Pulmonary artery endothelial cell (primary cell): ENCODE measurements around the gene CADM1. TPM values are rescaled to one million over a fixed set of nuclear protein-coding genes. Genes with fewer than 3 reads are reported as not detected.

Source experiments
- DNase-seq: peaks from one replicate; pipeline ENCODE4 v3.0.0-alpha.2; 2011; ENCODE audit warnings: low read depth, low spot score
- total RNA-seq: library from RNA; depleted of rRNA; stranded (reverse); fragments of >200 nt; gene quantifications from 2 replicates; pipeline ENCODE4 v1.2.3, GENCODE V29; 2014

CADM1 gene
- total RNA-seq, 1 donor from 2014 or later, result 2.8 TPM

- no peak for DNase-seq
These were observed 315.9 kb downstream of the CADM1 start for GRCh38 chr11:115188188-115188897.

- DNase-seq, result no peak
These were observed 318.3 kb downstream of the CADM1 start for GRCh38 chr11:115185931-115186330.

- DNase-seq, result no peak
These were observed 318.7 kb downstream of the CADM1 start for GRCh38 chr11:115185507-115185906.

- DNase-seq, result no peak
These were observed 319.3 kb downstream of the CADM1 start for GRCh38 chr11:115184901-115185300.

- no peak for DNase-seq
These were observed 320.4 kb downstream of the CADM1 start for GRCh38 chr11:115183830-115184229.

- DNase-seq, result no peak
These were observed 321.1 kb downstream of the CADM1 start for GRCh38 chr11:115183136-115183535.

- no peak for DNase-seq
These were observed 321.8 kb downstream of the CADM1 start for GRCh38 chr11:115182282-115182955.

- no peak for DNase-seq
These were observed 322.7 kb downstream of the CADM1 start for GRCh38 chr11:115181538-115181937.

GRCh38 chr11:115180272-115180671, 323.9 kb downstream of the CADM1 start:
- DNase-seq, result no peak

GRCh38 chr11:115179636-115180035, 324.6 kb downstream of the CADM1 start:
- DNase-seq, result no peak

- no peak for DNase-seq
These were observed 325.5 kb downstream of the CADM1 start for GRCh38 chr11:115178705-115179104.

GRCh38 chr11:115173136-115173535, 331.1 kb downstream of the CADM1 start:
- DNase-seq, result no peak

GRCh38 chr11:115170133-115170815, 333.9 kb downstream of the CADM1 start:
- DNase-seq, result no peak

- no peak for DNase-seq
These were observed 335.0 kb downstream of the CADM1 start for GRCh38 chr11:115169251-115169650.

GRCh38 chr11:115168686-115169085, 335.5 kb downstream of the CADM1 start:
- no peak for DNase-seq

GRCh38 chr11:115168229-115168671, 336.0 kb downstream of the CADM1 start:
- DNase-seq, result no peak

GRCh38 chr11:115167456-115167855, 336.8 kb downstream of the CADM1 start:
- no peak for DNase-seq

GRCh38 chr11:115166820-115167219, 337.4 kb downstream of the CADM1 start:
- DNase-seq, result no peak

- DNase-seq, result no peak
These were observed 339.4 kb downstream of the CADM1 start for GRCh38 chr11:115164774-115165173.

- no peak for DNase-seq
These were observed 341.3 kb downstream of the CADM1 start for GRCh38 chr11:115162919-115163318.

GRCh38 chr11:115161876-115162275, 342.3 kb downstream of the CADM1 start:
- DNase-seq, result no peak

GRCh38 chr11:115159207-115159606, 345.0 kb downstream of the CADM1 start:
- DNase-seq, result no peak
